ENCODE measurements around the gene DRC7. TPM values are rescaled to one million over a fixed set of nuclear protein-coding genes. Genes with fewer than 3 reads are reported as not detected.
A peak's percentile ranks its signal among the peaks of the same experiment; 100 is the strongest.

Gene DRC7
- total RNA-seq, 1 donor from 2014 or later = not detected

GRCh38 chr16:57750796-57751538 is 56.4 kb downstream of the DRC7 start:
- TF ChIP-seq CTCF (IDR thresholded peaks at IDR 0.05; ENCODE audit: insufficient read depth, low read length, severe bottlenecking) = no peak
- Histone ChIP-seq H3K27me3 (ENCODE audit: control insufficient read depth, insufficient read depth, low read length) (no peaks in the 10 kb centered on the region), H3K4me3 (ENCODE audit: low read depth, low read length) (no peak overlapping the region), H3K36me3 (ENCODE audit: control insufficient read depth, insufficient read depth, low read length) (peaks cover 10% of the 10 kb centered on the region)
- DNase-seq (ENCODE audit: low read depth) (no peak), FAIRE-seq (no peak)

DNA sequence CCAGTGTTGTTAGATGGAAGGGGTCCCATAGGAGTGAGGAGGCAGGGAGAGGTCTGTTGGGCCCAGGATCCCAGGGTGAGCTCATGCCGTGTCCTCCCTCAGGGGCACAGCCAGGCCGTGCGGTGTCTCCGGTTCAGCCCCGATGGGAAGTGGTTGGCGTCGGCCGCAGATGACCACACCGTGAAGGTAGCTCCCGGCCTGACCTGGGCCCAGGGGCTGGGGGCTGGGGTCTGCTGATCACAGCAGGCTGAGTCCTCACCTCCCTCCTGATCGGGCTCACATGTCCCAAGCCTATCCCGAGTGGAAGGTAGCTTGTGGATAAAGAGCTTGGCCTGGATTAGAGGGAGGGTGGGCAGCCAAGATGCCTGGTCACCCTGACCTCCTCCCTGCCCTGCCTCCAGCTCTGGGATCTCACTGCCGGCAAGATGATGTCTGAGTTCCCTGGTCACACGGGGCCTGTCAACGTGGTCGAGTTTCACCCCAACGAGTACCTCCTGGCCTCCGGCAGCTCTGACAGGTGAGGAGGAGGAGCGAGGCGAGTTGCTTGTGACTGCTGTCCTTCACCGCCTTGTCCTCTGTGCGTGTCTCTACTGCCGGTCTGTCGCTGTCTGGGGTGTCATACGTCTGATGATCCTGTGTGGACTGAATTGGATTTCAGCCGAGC is 57.1 kb downstream of the DRC7 start:
- FAIRE-seq (peak; percentile 47), DNase-seq (ENCODE audit: low read depth) (no peak)
- no peak overlapping the region for H3K4me3 ChIP-seq (ENCODE audit: low read depth, low read length)
- no peaks in the 10 kb centered on the region for H3K27me3 ChIP-seq (ENCODE audit: control insufficient read depth, insufficient read depth, low read length)
- no peak for TF ChIP-seq CTCF (IDR thresholded peaks at IDR 0.05; ENCODE audit: insufficient read depth, low read length, severe bottlenecking)
- peaks cover 12% of the 10 kb centered on the region for H3K36me3 ChIP-seq (ENCODE audit: control insufficient read depth, insufficient read depth, low read length)

DNA sequence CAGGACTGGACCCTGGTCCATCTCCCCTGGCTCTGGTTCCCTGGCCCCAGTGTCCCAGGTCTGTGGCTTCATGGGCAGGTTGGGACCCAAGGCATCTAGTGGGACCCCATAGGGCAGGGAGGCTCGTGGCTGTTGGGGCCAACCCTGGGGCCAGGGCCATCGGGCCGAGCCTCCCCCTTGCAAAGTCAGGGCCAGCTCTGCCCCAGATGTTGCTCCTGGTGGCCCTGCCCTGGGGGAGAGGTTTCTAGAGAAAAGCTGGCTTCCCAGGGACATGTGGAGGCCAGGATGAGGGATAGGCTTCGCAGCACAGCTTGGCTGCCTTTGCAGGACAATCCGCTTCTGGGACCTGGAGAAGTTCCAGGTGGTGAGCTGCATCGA is 57.6 kb downstream of the DRC7 start:
- no peak for DNase-seq (ENCODE audit: low read depth)
- H3K27me3 ChIP-seq (ENCODE audit: control insufficient read depth, insufficient read depth, low read length) = no peaks in the 10 kb centered on the region
- no peak for TF ChIP-seq CTCF (IDR thresholded peaks at IDR 0.05; ENCODE audit: insufficient read depth, low read length, severe bottlenecking)
- no peak for FAIRE-seq
- no peak overlapping the region for H3K4me3 ChIP-seq (ENCODE audit: low read depth, low read length)
- H3K36me3 ChIP-seq (ENCODE audit: control insufficient read depth, insufficient read depth, low read length) = peaks cover 11% of the 10 kb centered on the region

- Histone ChIP-seq H3K27me3 (ENCODE audit: control insufficient read depth, insufficient read depth, low read length) (no peaks in the 10 kb centered on the region), H3K36me3 (ENCODE audit: control insufficient read depth, insufficient read depth, low read length) (peaks cover 16% of the 10 kb centered on the region), H3K4me3 (ENCODE audit: low read depth, low read length) (no peak overlapping the region)
- DNase-seq (ENCODE audit: low read depth) = no peak
- no peak for TF ChIP-seq CTCF (IDR thresholded peaks at IDR 0.05; ENCODE audit: insufficient read depth, low read length, severe bottlenecking)
- no peak for FAIRE-seq
Measured at GRCh38 chr16:57752581-57753447, 58.2 kb downstream of the DRC7 start.

DNA sequence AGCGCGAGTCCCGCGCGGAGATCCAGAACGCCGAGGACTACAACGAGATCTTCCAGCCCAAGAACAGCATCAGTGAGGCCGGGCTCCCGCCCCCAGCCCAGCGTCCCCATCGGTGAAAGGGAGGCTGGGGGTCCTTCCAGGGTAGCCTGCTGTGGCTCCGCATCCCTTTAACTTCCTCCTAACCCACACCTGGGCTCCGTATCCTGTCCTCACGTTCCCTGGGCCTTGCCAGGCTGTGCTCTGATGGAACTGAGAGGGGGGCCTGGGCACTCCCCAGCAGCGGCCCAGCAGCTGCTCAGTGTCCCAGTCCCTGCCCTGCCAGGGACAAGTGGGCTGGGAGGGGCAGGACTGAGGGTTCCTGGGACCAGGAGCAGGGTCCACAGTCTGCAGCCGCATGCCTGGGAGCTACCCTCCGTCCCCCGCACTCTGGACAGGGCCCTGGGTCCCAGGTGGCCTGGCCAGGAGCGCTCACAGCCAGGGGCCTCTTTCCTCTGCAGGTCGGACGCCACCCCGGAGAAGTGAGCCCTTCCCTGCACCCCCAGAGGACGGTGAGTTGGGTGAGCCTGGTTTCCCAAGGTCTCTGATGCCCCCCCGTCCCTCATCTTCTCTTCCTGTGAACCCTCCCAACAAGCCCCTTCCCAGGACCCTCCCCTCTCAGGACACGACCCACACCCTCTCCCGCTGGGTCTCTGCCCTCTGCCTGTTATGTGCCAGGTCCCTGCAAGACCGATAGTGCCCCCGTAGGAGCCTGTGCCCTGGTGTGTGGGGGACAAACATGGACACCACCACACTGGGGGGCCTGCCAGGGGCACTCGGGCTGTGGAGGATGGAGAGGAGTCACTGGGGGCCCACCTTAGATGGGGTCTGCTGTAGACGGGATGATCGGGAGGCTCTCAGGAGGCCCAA is 59.1 kb downstream of the DRC7 start:
- peaks cover 16% of the 10 kb centered on the region for H3K36me3 ChIP-seq (ENCODE audit: control insufficient read depth, insufficient read depth, low read length)
- DNase-seq (ENCODE audit: low read depth) = no peak
- H3K27me3 ChIP-seq (ENCODE audit: control insufficient read depth, insufficient read depth, low read length) = no peaks in the 10 kb centered on the region
- H3K4me3 ChIP-seq (ENCODE audit: low read depth, low read length) = no peak overlapping the region
- no peak for TF ChIP-seq CTCF (IDR thresholded peaks at IDR 0.05; ENCODE audit: insufficient read depth, low read length, severe bottlenecking)
- no peak for FAIRE-seq

All from bronchial epithelial cell (primary cell).